Colonic mucosa (tissue), 4 donors: ENCODE measurements around the gene SLC9C1. TPM values are rescaled to one million over a fixed set of nuclear protein-coding genes. Genes with fewer than 3 reads are reported as not detected.

Source experiments
- DNase-seq: peaks from one replicate; pipeline ENCODE4 v3.0.0-alpha.2; 2020
- H3K27ac ChIP-seq: fragments of 200-600 bp; one replicate; pipeline ENCODE4 v1.8.0; 2021
- H3K27me3 ChIP-seq: fragments of 200-600 bp; one replicate; pipeline ENCODE4 v1.8.0; 2021
- H3K36me3 ChIP-seq: fragments of 200-600 bp; one replicate; pipeline ENCODE4 v1.8.0; 2021
- H3K4me1 ChIP-seq: fragments of 200-600 bp; one replicate; pipeline ENCODE4 v1.8.0; 2021; ENCODE audit warnings: mild to moderate bottlenecking
- H3K4me3 ChIP-seq: fragments of 200-600 bp; one replicate; pipeline ENCODE4 v1.8.0; 2021
- H3K9ac ChIP-seq, 2 donors: one replicate each; pipeline ENCODE4 v1.7.0; 2013; ENCODE audit warnings: control low read depth in 2 of 2, low read depth in 2 of 2, low read length in 2 of 2
- H3K9me3 ChIP-seq: fragments of 200-600 bp; one replicate; pipeline ENCODE4 v1.8.0; 2021
- CTCF ChIP-seq: fragments of 200-600 bp; IDR thresholded peaks from one replicate; pipeline ENCODE4 v1.8.0; 2022; ENCODE audit warnings: antibody characterized with exemption, mild to moderate bottlenecking
- intact Hi-C: fragments of 100-400 bp; cut with DNase I; formaldehyde crosslinking; loops from one replicate; pipeline ENCODE4 v1.14.1; 2022
- total RNA-seq, 2 donors: library from RNA; stranded (reverse); fragmentation: NEBNext Ultra II Directional in 1 of 2; extraction: Animal tissue kit (Norgen Biotek cat#: 25700) in 1 of 2; gene quantifications; one replicate each; pipeline ENCODE4 v1.2.1, GENCODE V29; 2021
- donor health status: healthy.
- donor health status: DM: no; HTN: no; CAD: no.
- donor health status: DM: no; HTN: no; CAD: no.

Gene SLC9C1
- total RNA-seq, 2 donors from 2014 or later: 0.13 to 0.15 TPM

- Histone ChIP-seq H3K4me3 (no peak overlapping the region), H3K4me1 (no peaks in the 10 kb centered on the region), H3K9ac (no peak overlapping the region), H3K27ac (no peak overlapping the region), H3K27me3 (no peaks in the 10 kb centered on the region), H3K9me3 (no peaks in the 10 kb centered on the region), H3K36me3 (no peaks in the 10 kb centered on the region)
- TF ChIP-seq CTCF: no peak
- no peak for DNase-seq
- intact Hi-C loops: no loop called here
Observed at GRCh38 chr3:112304611-112305010, 10.6 kb upstream of the SLC9C1 start.

GRCh38 chr3:112303764-112304325 is 9.8 kb upstream of the SLC9C1 start:
- no peak for DNase-seq
- Histone ChIP-seq H3K9ac (no peak overlapping the region), H3K27me3 (no peaks in the 10 kb centered on the region), H3K4me3 (peak overlapping the region; percentile 31), H3K27ac (no peak overlapping the region), H3K9me3 (no peaks in the 10 kb centered on the region), H3K4me1 (no peaks in the 10 kb centered on the region), H3K36me3 (no peaks in the 10 kb centered on the region)
- no peak for TF ChIP-seq CTCF
- intact Hi-C loops: no loop called here

- DNase-seq: no peak
- Histone ChIP-seq H3K9ac (no peak overlapping the region), H3K4me1 (no peaks in the 10 kb centered on the region), H3K27ac (no peak overlapping the region), H3K27me3 (no peaks in the 10 kb centered on the region), H3K36me3 (no peaks in the 10 kb centered on the region), H3K4me3 (peak overlapping the region; percentile 31), H3K9me3 (no peaks in the 10 kb centered on the region)
- intact Hi-C loops: no loop called here
- TF ChIP-seq CTCF: no peak
Observed at GRCh38 chr3:112302881-112303763, 9.1 kb upstream of the SLC9C1 start.

- H3K9me3 ChIP-seq: no peaks in the 10 kb centered on the region
- no peak overlapping the region for H3K9ac ChIP-seq
- intact Hi-C loops: no loop called here
- H3K27me3 ChIP-seq: no peaks in the 10 kb centered on the region
- no peaks in the 10 kb centered on the region for H3K36me3 ChIP-seq
- H3K27ac ChIP-seq: no peak overlapping the region
- TF ChIP-seq CTCF: no peak
- no peak overlapping the region for H3K4me3 ChIP-seq
- no peak for DNase-seq
- H3K4me1 ChIP-seq: no peaks in the 10 kb centered on the region
Observed at GRCh38 chr3:112302150-112302830, 8.3 kb upstream of the SLC9C1 start.

- Histone ChIP-seq H3K4me3 (no peak overlapping the region), H3K27me3 (no peaks in the 10 kb centered on the region), H3K36me3 (no peaks in the 10 kb centered on the region), H3K4me1 (no peaks in the 10 kb centered on the region), H3K27ac (no peak overlapping the region), H3K9me3 (no peaks in the 10 kb centered on the region), H3K9ac (no peak overlapping the region)
- no peak for TF ChIP-seq CTCF
- intact Hi-C loops: loop anchor here (10.0 kb wide), 1 partner anchor 164 kb away; the partner anchor contains the start of gene GCSAM
- DNase-seq: no peak
Observed at GRCh38 chr3:112298781-112299180, 4.8 kb upstream of the SLC9C1 start.
